Endothelial cell of umbilical vein (primary cell): ENCODE results near the gene CBLN4. TPM values are rescaled to one million over a fixed set of nuclear protein-coding genes. Genes with fewer than 3 reads are reported as not detected.

Experiments used
- BruUV-seq: library from RNA; stranded (reverse); fragments of 400-500 nt; replicated peaks from 2 replicates; lab custom pipeline; 2021; lab: Mats Ljungman, UMichigan
- CTCF ChIA-PET: fragments of 300-600, 350-600 bp; sonication (Branson Sonifier 250); formaldehyde crosslinking; loops from one replicate; lab custom pipeline; 2021; ENCODE audit warnings: antibody characterized with exemption, inconsistent platforms; lab: Charles Lee
- POLR2A ChIA-PET: fragments of 300-600, 350-600 bp; sonication (Branson Sonifier 250); formaldehyde crosslinking; loops from one replicate; lab custom pipeline; 2021; ENCODE audit warnings: antibody characterized with exemption, inconsistent platforms; lab: Charles Lee
- DNase-seq: peaks from one replicate; pipeline ENCODE4 v3.0.0-alpha.2; 2011; ENCODE audit warnings: low read depth, low spot score
- FAIRE-seq: peaks from 2 replicates; lab custom pipeline; 2011; peaks lifted over from hg19 to GRCh38; lab: Jason Lieb, UNC
- H2AFZ ChIP-seq: 2 replicates; pipeline ENCODE4 v1.6.0; 2012; ENCODE audit warnings: low read depth, low read length, control low read depth, inconsistent platforms
- H3K27ac ChIP-seq: 2 replicates; pipeline ENCODE4 v1.5.1; 2011; ENCODE audit warnings: low read depth, mild to moderate bottlenecking, control low read depth, low read length, moderate library complexity; ENCODE audit not compliant: insufficient read depth
- H3K27me3 ChIP-seq, 2 experiments: 2 replicates each; pipeline versions ENCODE4 v1.6.0 to v1.6.1; 2011; ENCODE audit warnings: low read length in 2 of 2, mixed read lengths in 1 of 2; ENCODE audit not compliant: control insufficient read depth in 2 of 2, insufficient read depth in 2 of 2
- H3K36me3 ChIP-seq, 2 experiments: 2 replicates in 1 of 2; 3 replicates in 1 of 2; pipeline ENCODE4 v1.5.1; 2011; ENCODE audit warnings: low read length in 2 of 2, mild to moderate bottlenecking in 1 of 2, moderate library complexity in 1 of 2; ENCODE audit not compliant: control insufficient read depth in 2 of 2, insufficient read depth in 2 of 2; ENCODE audit errors: extremely low read depth in 1 of 2
- H3K4me1 ChIP-seq: 3 replicates; pipeline ENCODE4 v1.5.1; 2011; ENCODE audit warnings: mild to moderate bottlenecking, low read length; ENCODE audit not compliant: control insufficient read depth, insufficient read depth; ENCODE audit errors: extremely low read depth
- H3K4me2 ChIP-seq: 2 replicates; pipeline ENCODE4 v1.6.1; 2011; ENCODE audit warnings: low read length, control low read depth, mixed read lengths; ENCODE audit not compliant: insufficient read depth
- H3K4me3 ChIP-seq, 3 experiments: fragments of 200-600 bp in 1 of 3; sonication (generic), shearing (Covaris generic) in 1 of 3; replicated peaks in 1 of 3; 2 replicates each; pipeline ENCODE4 v1.5.1; 2011 to 2016; ENCODE audit warnings: control low read depth in 3 of 3, low read length in 3 of 3, mild to moderate bottlenecking in 2 of 3, inconsistent platforms in 1 of 3, low read depth in 1 of 3, moderate library complexity in 1 of 3; ENCODE audit not compliant: insufficient read depth in 1 of 3
- H3K79me2 ChIP-seq: 2 replicates; pipeline ENCODE4 v1.6.0; 2012; ENCODE audit warnings: low read length, inconsistent platforms; ENCODE audit not compliant: control insufficient read depth, insufficient read depth
- H3K9ac ChIP-seq: replicated peaks from 2 replicates; pipeline ENCODE3; 2011; ENCODE audit warnings: low read length, control low read depth; ENCODE audit not compliant: insufficient read depth; ENCODE audit errors: extremely low read depth
- H3K9me1 ChIP-seq: replicated peaks from 3 replicates; pipeline ENCODE4 v1.6.0; 2011; ENCODE audit warnings: mild to moderate bottlenecking, low read length; ENCODE audit not compliant: control insufficient read depth, insufficient read depth; ENCODE audit errors: extremely low read depth
- H3K9me3 ChIP-seq: replicated peaks from 2 replicates; pipeline ENCODE4 v1.5.1; 2012; ENCODE audit warnings: low read length, inconsistent platforms; ENCODE audit not compliant: control insufficient read depth, insufficient read depth
- H4K20me1 ChIP-seq: replicated peaks from 2 replicates; pipeline ENCODE3; 2011; ENCODE audit warnings: mild to moderate bottlenecking, low read length; ENCODE audit not compliant: control insufficient read depth, insufficient read depth; ENCODE audit errors: extremely low read depth
- CTCF ChIP-seq, 2 donors: IDR thresholded peaks; 1 replicate in 1 of 2; 2 replicates in 1 of 2; pipeline ENCODE4 v1.5.1; 2011; ENCODE audit warnings: low read length in 2 of 2, mild to moderate bottlenecking in 2 of 2, moderate library complexity in 2 of 2, control low read depth in 1 of 2, inconsistent platforms in 1 of 2, low read depth in 1 of 2; ENCODE audit not compliant: insufficient read depth in 1 of 2; ENCODE audit errors: extremely low read depth in 1 of 2
- EZH2 ChIP-seq: IDR thresholded peaks from 2 replicates; pipeline ENCODE4 v1.6.1; 2012; ENCODE audit warnings: borderline replicate concordance, low read depth, mild to moderate bottlenecking, moderate library complexity, low read length, inconsistent platforms; ENCODE audit not compliant: severe bottlenecking
- FOS ChIP-seq: IDR thresholded peaks from 2 replicates; pipeline ENCODE4 v1.6.1; 2011; ENCODE audit warnings: mild to moderate bottlenecking, low read length, moderate library complexity, borderline replicate concordance; ENCODE audit not compliant: insufficient read depth
- GATA2 ChIP-seq: IDR thresholded peaks from 2 replicates; pipeline ENCODE4 v1.7.0; 2011; ENCODE audit warnings: low read depth, mild to moderate bottlenecking, moderate library complexity, mixed read lengths, low read length; ENCODE audit not compliant: insufficient read length, insufficient read depth
- JUN ChIP-seq: IDR thresholded peaks from 2 replicates; pipeline ENCODE4 v1.6.1; 2011; ENCODE audit warnings: borderline replicate concordance, low read depth; ENCODE audit not compliant: insufficient read length, insufficient read depth
- MYC ChIP-seq: IDR thresholded peaks from one replicate; pipeline ENCODE4 v1.6.1; 2011; ENCODE audit warnings: mild to moderate bottlenecking, low read depth, low read length
- POLR2A ChIP-seq: IDR thresholded peaks from 2 replicates; pipeline ENCODE4 v1.6.1; 2012; ENCODE audit warnings: low read depth, mild to moderate bottlenecking, control low read depth, low read length
- POLR2AphosphoS5 ChIP-seq: IDR thresholded peaks from 2 replicates; pipeline ENCODE4 v1.6.1; 2012; ENCODE audit warnings: low read depth, mild to moderate bottlenecking, control low read depth, low read length, moderate library complexity; ENCODE audit not compliant: insufficient read depth
- dilution Hi-C: fragments of 300-500 bp; cut with MboI; formaldehyde crosslinking; loops from one replicate; pipeline ENCODE4 v1.15.0; 2019; ENCODE audit warnings: low sequenced_read_pairs; ENCODE audit not compliant: extremely low pct_ligation_motif_present
- intact Hi-C: fragments of 100-400 bp; cut with micrococcal nuclease; formaldehyde crosslinking; loops from one replicate; pipeline ENCODE4 v1.10.0; 2022
- polyA plus RNA-seq, 4 experiments: library from polyadenylated mRNA; depleted of rRNA in 3 of 4; stranded (reverse) in 3 of 4; unstranded in 1 of 4; fragments of >200 nt; gene quantifications; 2 replicates each; pipeline versions ENCODE4 v1.2.1 to v1.2.3, GENCODE V29; 2011 to 2012; ENCODE audit warnings: missing spikeins in 1 of 4
- total RNA-seq: library from RNA; stranded (reverse); gene quantifications from 2 replicates; pipeline ENCODE4 v1.2.3, GENCODE V29; 2021
- TF ChIP-seq, protein P1 (sequence below): IDR thresholded peaks from 2 replicates; pipeline ENCODE4 v1.6.1; 2011; ENCODE audit not compliant: insufficient read depth, insufficient read length

CBLN4 gene
- total and polyA plus RNA-seq, 2 donors (not counting 3 experiments of a cell fraction or from before 2014, with no cell fraction given) = not detected

GRCh38 chr20:56017560-56017959 is 12.2 kb upstream of the CBLN4 start:
- dilution Hi-C loops (no loop called here), intact Hi-C loops (no loop called here)
- no peaks in the 10 kb centered on the region for H4K20me1 ChIP-seq
- no peak overlapping the region for H3K4me2 ChIP-seq
- CTCF ChIA-PET = no interaction called here
- no peak overlapping the region for H3K4me3 ChIP-seq
- H3K27me3 ChIP-seq = no peaks in the 10 kb centered on the region
- no peak overlapping the region for H3K27ac ChIP-seq
- no peaks in the 10 kb centered on the region for H3K4me1 ChIP-seq
- BruUV-seq = no TSS peak
- TF ChIP-seq POLR2AphosphoS5 (no peak), MYC (no peak), CTCF (IDR thresholded peaks at IDR 0.05; ENCODE audit: extremely low read depth in 1 of 2, insufficient read depth in 1 of 2, low read depth in 1 of 2, low read length in 2 of 2) (no peak), JUN (no peak), POLR2A (no peak), EZH2 (no peak), GATA2 (no peak), FOS (no peak)
- TF ChIP-seq, protein P1, sequence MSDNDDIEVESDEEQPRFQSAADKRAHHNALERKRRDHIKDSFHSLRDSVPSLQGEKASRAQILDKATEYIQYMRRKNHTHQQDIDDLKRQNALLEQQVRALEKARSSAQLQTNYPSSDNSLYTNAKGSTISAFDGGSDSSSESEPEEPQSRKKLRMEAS = no peak
- DNase-seq (no peak), FAIRE-seq (no peak)
- POLR2A ChIA-PET = no interaction called here
- peaks cover 11% of the 10 kb centered on the region for H3K9me3 ChIP-seq
- no peaks in the 10 kb centered on the region for H3K79me2 ChIP-seq
- no peaks in the 10 kb centered on the region for H3K36me3 ChIP-seq
- no peak overlapping the region for H2AFZ ChIP-seq
- no peaks in the 10 kb centered on the region for H3K9me1 ChIP-seq
- no peak overlapping the region for H3K9ac ChIP-seq
